Superior temporal gyrus (tissue), 1 donor: ENCODE measurements around the gene COX7A2L.
"Not testable (repeated sequence)": the region's sequence is repeated elsewhere in the genome, so short reads cannot be mapped to it uniquely, and the experiment has no call there.

Experiments used
- DNase-seq: peaks from one replicate; pipeline ENCODE4 v3.0.0-alpha.2; 2016; ENCODE audit errors: extremely low spot score

Gene COX7A2L

GRCh38 chr2:42360890-42361727 is at the start of gene COX7A2L:
Gene COX7A2L, minus strand, starts transcription at chr2:42361217. Its CDS starts 56 bp downstream, at chr2:42361161.
- peak; percentile 98 for DNase-seq

- DNase-seq: no peak
Measured at GRCh38 chr2:42408009-42408408, 47.0 kb upstream of the COX7A2L start.

GRCh38 chr2:42407476-42407875 is 46.5 kb upstream of the COX7A2L start:
- DNase-seq: no peak

- DNase-seq: no peak
Measured at GRCh38 chr2:42404676-42405075, 43.7 kb upstream of the COX7A2L start.

GRCh38 chr2:42401773-42402172 is 40.8 kb upstream of the COX7A2L start:
- no peak for DNase-seq

- DNase-seq: not testable (repeated sequence)
Measured at GRCh38 chr2:42398052-42398451, 37.0 kb upstream of the COX7A2L start.

GRCh38 chr2:42393320-42393719 is 32.3 kb upstream of the COX7A2L start:
- not testable (repeated sequence) for DNase-seq

- no peak for DNase-seq
Measured at GRCh38 chr2:42392191-42392590, 31.2 kb upstream of the COX7A2L start.

GRCh38 chr2:42390401-42390969 is 29.5 kb upstream of the COX7A2L start:
- DNase-seq: no peak

GRCh38 chr2:42386682-42387081 is 25.7 kb upstream of the COX7A2L start:
- DNase-seq: no peak

GRCh38 chr2:42385225-42385624 is 24.2 kb upstream of the COX7A2L start:
- no peak for DNase-seq

GRCh38 chr2:42383855-42384530 is 23.0 kb upstream of the COX7A2L start:
- DNase-seq: no peak

GRCh38 chr2:42382144-42382543 is 21.1 kb upstream of the COX7A2L start:
- no peak for DNase-seq

GRCh38 chr2:42380026-42380425 is 19.0 kb upstream of the COX7A2L start:
- DNase-seq: not testable (repeated sequence)

GRCh38 chr2:42378415-42378814 is 17.4 kb upstream of the COX7A2L start:
- DNase-seq: no peak

- DNase-seq: no peak
Measured at GRCh38 chr2:42376758-42377157, 15.7 kb upstream of the COX7A2L start.

GRCh38 chr2:42372474-42373200 is 11.6 kb upstream of the COX7A2L start:
- no peak for DNase-seq

- no peak for DNase-seq
Measured at GRCh38 chr2:42371611-42372473, 10.8 kb upstream of the COX7A2L start.

GRCh38 chr2:42369532-42370229 is 8.7 kb upstream of the COX7A2L start:
- no peak for DNase-seq

GRCh38 chr2:42368817-42369531 is 8.0 kb upstream of the COX7A2L start:
- no peak for DNase-seq
